HuH-7.5 (cell line): ENCODE data around the gene TULP3.

Experiments used
- DNase-seq: peaks from one replicate; pipeline ENCODE4 v3.0.0; 2011; ENCODE audit warnings: low spot score

TULP3 gene

DNA sequence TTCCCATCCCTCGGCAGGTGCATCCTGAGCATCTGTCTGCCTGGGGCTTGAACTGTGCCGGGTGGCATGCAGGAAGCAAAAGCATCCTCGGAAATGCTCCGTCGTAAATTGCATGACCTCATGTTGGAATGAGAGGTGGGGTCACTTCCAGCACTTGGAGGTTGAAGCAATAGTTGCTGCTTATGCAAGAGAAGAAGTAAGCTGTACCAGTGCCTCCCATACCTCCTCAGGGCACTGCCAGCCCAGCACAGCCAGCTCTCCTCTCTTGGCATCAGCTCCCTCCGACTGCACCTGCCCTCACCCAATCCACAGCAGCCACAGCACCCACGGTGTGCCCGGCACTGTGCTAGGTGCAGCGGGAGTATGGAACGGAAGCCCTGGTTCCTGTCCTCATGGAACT is 80.1 kb downstream of the TULP3 start:
- no peak for DNase-seq

- DNase-seq, result no peak
Measured at GRCh38 chr12:2973566-2973965, 82.9 kb downstream of the TULP3 start.

- DNase-seq, result no peak
Measured at GRCh38 chr12:2974560-2974971, 83.9 kb downstream of the TULP3 start.

- no peak for DNase-seq
Measured at GRCh38 chr12:2976581-2976996, 85.9 kb downstream of the TULP3 start.

- no peak for DNase-seq
Measured at GRCh38 chr12:2977776-2978175, 87.1 kb downstream of the TULP3 start.

- no peak for DNase-seq
Measured at GRCh38 chr12:2979806-2980205, 89.1 kb downstream of the TULP3 start.

GRCh38 chr12:2980630-2981029 is 89.9 kb downstream of the TULP3 start:
- no peak for DNase-seq

- no peak for DNase-seq
Measured at GRCh38 chr12:2982361-2982760, 91.7 kb downstream of the TULP3 start.

- no peak for DNase-seq
Measured at GRCh38 chr12:2984249-2984648, 93.6 kb downstream of the TULP3 start.

DNA sequence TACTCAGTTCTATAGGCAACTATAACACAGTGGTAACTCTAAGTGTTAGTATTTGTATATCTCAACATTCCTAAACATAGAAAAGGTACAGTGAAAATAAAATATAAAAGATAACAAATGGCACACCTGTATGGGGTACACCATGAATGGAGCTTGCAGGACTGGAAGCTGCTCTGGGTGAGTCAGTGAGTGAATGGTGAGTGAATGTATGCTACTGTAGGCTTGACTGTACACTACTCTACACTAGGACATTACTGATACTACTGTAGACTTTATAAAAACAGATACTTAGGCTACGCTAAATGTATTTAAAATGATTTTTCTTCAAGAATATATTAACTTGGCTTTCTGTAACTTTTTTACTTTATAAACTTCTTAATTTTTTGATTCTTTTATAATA is 94.0 kb downstream of the TULP3 start:
- no peak for DNase-seq

GRCh38 chr12:2986876-2987275 is 96.2 kb downstream of the TULP3 start:
- no peak for DNase-seq

GRCh38 chr12:2988494-2988893 is 97.8 kb downstream of the TULP3 start:
- DNase-seq, result no peak
